Gastrocnemius medialis (tissue), 4 donors: Measurements from ENCODE around the gene PPP2R3B. TPM values are rescaled to one million over a fixed set of nuclear protein-coding genes. Genes with fewer than 3 reads are reported as not detected.

Source experiments
- ATAC-seq, 2 donors: fragments of 150-250 bp; one replicate each; pipeline ENCODE4 v1.9.1; 2016
- DNase-seq, 2 donors: peaks; one replicate each; pipeline ENCODE4 v3.0.0-alpha.2; 2019
- H3K27ac ChIP-seq, 4 donors: fragments of 200-600 bp; sonication (generic); 1 replicate in 1 of 4; 2 replicates in 3 of 4; pipeline ENCODE4 v1.5.1; 2016 to 2018; ENCODE audit warnings: mild to moderate bottlenecking in 2 of 4, moderate library complexity in 1 of 4
- H3K27me3 ChIP-seq, 3 donors: fragments of 200-600 bp; sonication (generic) in 2 of 3; 1 replicate in 1 of 3; 2 replicates in 2 of 3; pipeline versions ENCODE4 v1.5.1 to v1.6.0; 2016 to 2019; ENCODE audit warnings: mild to moderate bottlenecking in 1 of 3, moderate library complexity in 1 of 3
- H3K36me3 ChIP-seq, 2 donors: fragments of 200-600 bp; sonication (generic) in 1 of 2; one replicate each; pipeline ENCODE4 v1.5.1; 2017 to 2018
- H3K4me1 ChIP-seq, 2 donors: fragments of 200-600 bp; sonication (generic) in 1 of 2; one replicate each; pipeline ENCODE4 v1.5.1; 2016 to 2017; ENCODE audit warnings: mild to moderate bottlenecking in 2 of 2
- H3K4me3 ChIP-seq, 4 donors: fragments of 200-600 bp; sonication (generic) in 3 of 4; 1 replicate in 1 of 4; 2 replicates in 3 of 4; pipeline ENCODE4 v1.5.1; 2016 to 2019; ENCODE audit warnings: mild to moderate bottlenecking in 2 of 4
- H3K9me3 ChIP-seq, 3 donors: fragments of 200-600 bp; sonication (generic) in 2 of 3; 1 replicate in 1 of 3; 2 replicates in 2 of 3; pipeline ENCODE4 v1.5.1; 2016 to 2019
- CTCF ChIP-seq, 5 experiments: fragments of 450-650 bp in 3 of 5; fragments of 200-600 bp in 2 of 5; sonication (generic) in 2 of 5; IDR thresholded peaks in 4 of 5; conservative IDR thresholded peaks in 1 of 5; 1 replicate in 4 of 5; 2 replicates in 1 of 5; pipeline ENCODE4 v1.5.1; 2016 to 2019; ENCODE audit warnings: antibody characterized with exemption in 5 of 5, mild to moderate bottlenecking in 3 of 5, moderate library complexity in 3 of 5
- POLR2A ChIP-seq, 2 donors: fragments of 450-650 bp; IDR thresholded peaks; one replicate each; pipeline ENCODE4 v1.6.1; 2017; ENCODE audit warnings: antibody characterized with exemption in 2 of 2, mild to moderate bottlenecking in 2 of 2, moderate library complexity in 2 of 2
- in situ Hi-C, 4 donors: fragments of 200-750 bp; cut with MboI; loops; one replicate each; pipeline versions ENCODE4 v1.15.0 to v1.8.0; 2017; ENCODE audit warnings: low sequenced_read_pairs in 4 of 4
- intact Hi-C: fragments of 100-400 bp; cut with DNase I; formaldehyde crosslinking; loops from one replicate; pipeline ENCODE4 v1.15.1; 2023; ENCODE audit warnings: low total_unique reads
- total RNA-seq, 4 donors: library from RNA; depleted of rRNA; stranded (reverse); fragments of >200 nt; gene quantifications; one replicate each; pipeline versions ENCODE4 v1.1.0 to v1.2.3, GENCODE V29; 2016

Gene PPP2R3B
- total RNA-seq, 4 donors from 2014 or later, result 53.8 to 103 (median 69.4) TPM

DNA sequence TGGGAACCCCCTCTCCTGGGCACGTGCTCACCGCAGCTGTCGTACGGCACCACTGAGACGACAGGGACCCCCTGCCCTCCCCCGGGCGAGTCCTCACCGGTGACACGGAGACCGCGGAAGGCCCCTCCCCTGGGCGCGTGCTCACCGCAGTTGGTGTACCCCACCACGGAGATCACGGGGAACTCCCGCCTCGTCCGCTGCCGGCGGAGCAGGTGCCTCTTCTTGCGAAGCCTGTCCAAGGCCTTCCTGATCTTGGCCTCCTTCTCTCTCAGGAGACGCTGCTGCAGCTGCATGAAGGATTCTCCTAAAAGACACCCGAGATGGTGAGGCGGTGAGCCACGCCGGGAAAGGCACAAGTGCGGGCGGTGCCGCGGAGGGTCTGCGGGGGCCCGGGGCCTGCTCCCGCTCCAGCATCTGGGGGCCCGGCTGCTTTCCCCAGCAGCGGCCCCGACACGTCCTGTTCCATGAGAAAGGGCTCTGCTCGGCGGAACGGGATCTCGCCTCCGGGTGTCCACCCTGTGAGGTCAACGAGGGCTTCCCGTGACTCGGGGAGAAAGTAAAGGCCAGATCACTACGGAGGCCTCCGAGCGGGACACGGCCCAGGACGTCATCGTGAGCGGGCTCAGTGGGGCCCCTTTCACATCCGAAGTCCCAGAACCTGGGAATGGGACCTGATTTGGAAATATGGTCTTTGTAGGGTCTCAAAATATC, 73.9 kb downstream of the PPP2R3B start:
- Histone ChIP-seq H3K36me3 (peaks cover 0 to 63% of the 10 kb centered on the region in 2 donors), H3K4me3 (no peak overlapping the region), H3K27me3 (no peaks in the 10 kb centered on the region), H3K27ac (no peak overlapping the region), H3K9me3 (no peaks in the 10 kb centered on the region), H3K4me1 (peaks cover 0 to 3% of the 10 kb centered on the region in 2 donors)
- ATAC-seq (no peak), DNase-seq (no peak)
- intact Hi-C loops, result no loop called here
- in situ Hi-C loops, result no loop called here
- TF ChIP-seq CTCF (IDR thresholded peaks at IDR 0.05 in 4 of 5, conservative IDR thresholded peaks at IDR 0.05 in 1 of 5) (no peak), POLR2A (IDR thresholded peaks at IDR 0.05) (no peak)

DNA sequence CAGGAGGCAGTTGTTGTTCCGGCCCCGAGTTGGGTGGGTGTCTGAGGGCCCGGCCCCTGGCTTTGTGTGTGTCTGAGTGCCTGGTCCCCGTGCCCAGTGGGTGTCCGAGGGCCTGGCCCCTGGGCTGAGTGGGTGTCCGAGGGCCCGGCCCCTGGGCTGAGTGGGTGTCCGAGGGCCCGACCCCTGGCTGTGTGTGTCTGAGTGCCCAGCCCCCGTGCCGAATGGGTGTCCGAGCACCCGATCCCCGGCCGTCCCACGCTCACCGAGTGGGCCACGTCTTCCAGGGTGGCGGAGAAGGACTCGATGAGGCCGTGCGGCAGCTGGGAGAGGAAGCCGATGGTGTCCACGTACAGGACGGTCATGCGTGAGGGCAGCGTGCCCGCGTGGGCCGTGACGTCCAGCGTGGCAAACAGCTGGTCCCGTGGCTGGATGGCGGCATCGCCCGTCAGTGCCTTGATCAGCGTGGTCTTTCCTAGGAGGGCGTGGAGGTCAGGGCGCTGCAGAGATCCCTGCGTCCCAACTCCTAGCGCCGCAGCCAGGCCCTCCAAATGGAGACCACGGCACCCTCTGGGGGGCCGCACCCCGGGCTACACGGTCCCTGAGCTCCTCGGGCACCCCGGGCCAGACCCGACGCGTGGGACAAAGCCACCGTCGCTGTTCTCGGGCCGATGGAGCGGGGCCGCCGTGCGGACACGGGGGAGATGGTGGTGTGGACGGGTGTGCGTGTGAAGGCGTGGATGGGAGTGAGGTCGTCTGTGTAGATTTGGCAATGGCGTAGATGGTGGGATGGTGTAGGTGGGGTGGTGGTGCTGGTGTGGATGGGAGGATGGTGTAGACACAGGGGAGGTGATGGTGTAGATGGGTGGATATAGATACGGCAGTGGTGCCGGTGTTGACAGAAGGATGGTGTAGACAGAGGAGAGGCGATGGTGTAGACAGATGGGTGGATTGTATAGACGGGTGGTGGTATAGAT, 75.3 kb downstream of the PPP2R3B start:
- Histone ChIP-seq H3K4me1 (peaks cover 0 to 3% of the 10 kb centered on the region in 2 donors), H3K36me3 (peaks cover 0 to 76% of the 10 kb centered on the region in 2 donors), H3K4me3 (no peak overlapping the region), H3K27ac (no peak overlapping the region), H3K9me3 (no peaks in the 10 kb centered on the region), H3K27me3 (no peaks in the 10 kb centered on the region)
- ATAC-seq, result no peak
- intact Hi-C loops, result no loop called here
- in situ Hi-C loops, result no loop called here
- DNase-seq, result no peak
- no peak for TF ChIP-seq POLR2A (IDR thresholded peaks at IDR 0.05)
- no peak for TF ChIP-seq CTCF (IDR thresholded peaks at IDR 0.05 in 4 of 5, conservative IDR thresholded peaks at IDR 0.05 in 1 of 5)

DNA sequence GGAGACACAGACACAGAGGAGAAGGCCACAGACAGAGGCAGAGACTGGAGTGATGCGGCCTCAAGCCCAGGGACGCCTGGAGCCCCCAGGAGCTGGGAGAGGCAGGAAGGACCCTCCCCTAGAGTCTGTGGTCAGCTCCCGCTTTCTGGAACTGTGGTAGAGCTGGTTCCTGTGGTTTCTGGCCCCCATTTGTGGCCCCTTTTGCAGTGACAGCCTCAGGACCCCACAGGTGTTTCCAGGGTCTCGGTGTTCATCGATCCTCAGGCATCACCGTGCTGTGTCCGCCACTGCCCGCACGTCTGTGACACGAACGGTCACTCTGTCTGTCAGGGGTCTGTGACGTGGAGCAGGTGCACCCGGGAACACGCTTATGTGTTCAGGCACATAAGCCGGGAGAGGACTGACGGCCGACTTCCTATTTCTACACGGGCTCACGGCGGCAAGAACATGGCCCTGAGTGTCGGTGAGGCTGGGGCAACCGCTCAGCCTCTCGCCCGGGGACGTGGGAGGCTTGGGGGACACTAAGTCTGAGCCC, 76.0 kb downstream of the PPP2R3B start:
- Histone ChIP-seq H3K4me1 (no peaks in the 10 kb centered on the region), H3K4me3 (no peak overlapping the region), H3K9me3 (no peaks in the 10 kb centered on the region), H3K36me3 (peaks cover 0 to 84% of the 10 kb centered on the region in 2 donors), H3K27me3 (no peaks in the 10 kb centered on the region), H3K27ac (no peak overlapping the region)
- ATAC-seq, result no peak
- DNase-seq, result no peak
- intact Hi-C loops, result no loop called here
- in situ Hi-C loops, result no loop called here
- TF ChIP-seq POLR2A (IDR thresholded peaks at IDR 0.05) (no peak), CTCF (IDR thresholded peaks at IDR 0.05 in 4 of 5, conservative IDR thresholded peaks at IDR 0.05 in 1 of 5) (no peak)

DNA sequence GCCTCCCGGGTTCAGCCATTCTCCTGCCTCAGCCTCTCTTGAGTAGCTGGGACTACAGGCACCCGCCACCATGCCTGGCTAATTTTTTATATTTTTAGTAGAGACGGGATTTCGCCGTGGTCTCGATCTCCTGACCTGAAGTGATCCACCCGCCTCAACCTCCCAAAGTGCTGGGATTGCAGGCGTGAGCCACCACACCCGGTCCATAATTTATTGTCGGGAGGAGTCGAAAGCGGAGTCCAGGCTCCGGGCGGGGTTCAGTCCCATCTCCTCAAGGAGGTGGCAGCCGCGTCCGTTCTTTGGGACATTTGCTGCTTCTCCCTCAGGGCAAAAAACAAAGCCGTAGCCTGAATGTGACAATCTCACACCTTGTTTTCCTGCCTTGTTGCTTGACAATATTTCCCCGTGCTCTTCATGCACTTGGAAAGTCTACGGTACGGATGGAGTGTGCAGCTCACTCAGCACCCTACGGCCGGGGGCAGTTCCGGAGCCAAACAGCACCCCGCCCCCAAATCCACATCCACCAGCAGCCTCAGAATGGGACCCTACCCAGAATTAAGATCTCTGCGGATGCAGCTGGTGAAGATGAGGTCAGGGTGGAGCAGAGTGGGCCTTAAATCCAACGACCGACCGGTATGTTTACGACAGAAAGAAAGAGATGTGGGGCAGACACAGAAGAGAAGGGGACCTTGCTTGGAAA, 77.7 kb downstream of the PPP2R3B start:
- no peak for DNase-seq

More for the DNA sequence above, 77.7 kb downstream of the PPP2R3B start:
- Histone ChIP-seq H3K27me3 (no peaks in the 10 kb centered on the region), H3K4me3 (no peak overlapping the region), H3K9me3 (no peaks in the 10 kb centered on the region), H3K4me1 (no peaks in the 10 kb centered on the region), H3K27ac (no peak overlapping the region), H3K36me3 (peaks cover 0 to 88% of the 10 kb centered on the region in 2 donors)
- no peak for ATAC-seq
- in situ Hi-C loops (no loop called here), intact Hi-C loops (no loop called here)
- TF ChIP-seq POLR2A (IDR thresholded peaks at IDR 0.05) (no peak), CTCF (IDR thresholded peaks at IDR 0.05 in 4 of 5, conservative IDR thresholded peaks at IDR 0.05 in 1 of 5) (no peak)
